ENCODE results near the gene TPX2.
A peak's percentile ranks its signal among the peaks of the same experiment; 100 is the strongest.

The TPX2 gene

DNA sequence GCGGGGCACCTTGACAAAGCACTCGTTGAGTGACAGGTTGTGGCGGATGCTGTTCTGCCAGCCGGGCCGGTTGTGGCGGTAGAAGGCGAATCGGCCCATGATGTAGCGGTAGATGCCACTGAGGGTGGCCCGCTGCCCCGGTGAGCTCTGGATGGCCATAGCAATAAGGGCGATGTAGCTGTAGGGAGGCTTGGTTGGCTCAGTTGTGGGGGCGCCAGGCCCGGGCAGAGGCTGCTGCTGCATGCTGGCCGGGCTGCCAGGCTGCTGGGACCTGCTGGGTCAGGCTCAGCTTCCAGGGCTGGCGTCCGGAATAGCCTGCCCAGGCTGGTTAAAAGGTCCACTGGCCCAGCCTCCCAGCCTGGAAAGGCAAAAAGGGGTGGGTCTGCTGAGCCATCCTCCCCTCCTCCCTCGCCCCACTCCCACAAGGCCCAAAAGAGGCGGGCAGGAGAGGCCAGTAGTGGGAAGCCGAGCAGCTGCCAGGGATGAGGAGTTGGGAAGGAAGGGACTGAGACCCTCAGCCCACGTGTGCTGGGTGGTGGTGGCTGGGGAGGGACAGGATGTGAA, 106.3 kb downstream of the TPX2 start, which contains the start of gene FOXS1:
TSS of gene FOXS1 (minus strand) at position 305 of the 564 bp plus-strand sequence. CDS start at position 243, 62 bp downstream.
- H3K9me3 ChIP-seq (ENCODE audit: control insufficient read depth, insufficient read depth, low read depth, low read length), result no peaks in the 10 kb centered on the region
- TF ChIP-seq SP2 (tag by site-specific recombination; IDR thresholded peaks at IDR 0.05) (peak; percentile 26; the same call in 1 of the 2 replicates), ZNF549 (tag by site-specific recombination; IDR thresholded peaks at IDR 0.05) (no peak), ZFHX2 (tag by site-specific recombination; conservative IDR thresholded peaks at IDR 0.05) (peak; percentile 81), EGR2 (tag by site-specific recombination; IDR thresholded peaks at IDR 0.05; ENCODE audit: low read depth) (peak; percentile 91)
- POLR2A ChIA-PET, result interaction anchor here (0.5 kb wide), 1 partner anchor 96 kb away, joined by 3 read pairs; no protein-coding TSS in a partner anchor
- no peak within 1 kb of the TSS for H3K4me3 ChIP-seq (ENCODE audit: low read depth, low read length)
- no peaks in the 10 kb centered on the region for H3K4me1 ChIP-seq (ENCODE audit: control insufficient read depth, insufficient read depth, low read length)
- CTCF ChIA-PET, result interaction anchor here (0.6 to 4.9 kb wide), 9 partner anchors 10 to 385 kb away, joined by 3 to 87 read pairs (median 9); no protein-coding TSS in a partner anchor
- no peaks in the 10 kb centered on the region for H3K36me3 ChIP-seq (ENCODE audit: control insufficient read depth in 2 of 2, insufficient read depth in 1 of 2, low read length in 2 of 2)
- H3K27ac ChIP-seq (ENCODE audit: extremely low read depth, low read depth, low read length), result no peak within 1 kb of the TSS

DNA sequence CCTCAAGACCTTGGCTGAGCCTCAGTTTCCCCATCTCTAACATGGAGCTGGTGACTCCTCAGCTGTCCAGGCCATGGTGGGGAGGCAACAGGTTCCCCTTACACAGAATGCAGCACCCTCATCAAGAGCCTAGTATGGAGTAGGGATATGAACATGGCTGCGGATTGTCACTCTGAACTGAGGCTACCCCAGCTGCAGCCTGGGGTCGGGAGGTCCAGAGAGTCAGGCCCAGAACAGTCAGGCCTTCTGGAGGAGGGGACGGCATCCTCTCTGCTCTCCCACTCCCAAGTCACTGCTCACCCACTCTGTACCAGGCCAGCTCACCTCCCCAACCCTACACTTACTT, 107.7 kb downstream of the TPX2 start:
- H3K9me3 ChIP-seq (ENCODE audit: control insufficient read depth, insufficient read depth, low read depth, low read length), result no peaks in the 10 kb centered on the region
- no peak overlapping the region for H3K27ac ChIP-seq (ENCODE audit: extremely low read depth, low read depth, low read length)
- CTCF ChIA-PET, result interaction anchor here (0.6 to 4.9 kb wide), 33 partner anchors 9 to 807 kb away, joined by 3 to 87 read pairs (median 4); partner anchors contain the start of gene PDRG1
- no peak overlapping the region for H3K4me3 ChIP-seq (ENCODE audit: low read depth, low read length)
- H3K36me3 ChIP-seq (ENCODE audit: control insufficient read depth in 2 of 2, insufficient read depth in 1 of 2, low read length in 2 of 2), result no peaks in the 10 kb centered on the region
- H3K4me1 ChIP-seq (ENCODE audit: control insufficient read depth, insufficient read depth, low read length), result no peaks in the 10 kb centered on the region
- TF ChIP-seq ZNF157 (tag by site-specific recombination; IDR thresholded peaks at IDR 0.05) (no peak), ZNF549 (tag by site-specific recombination; IDR thresholded peaks at IDR 0.05) (no peak), ZNF777 (tag by site-specific recombination; IDR thresholded peaks at IDR 0.05; ENCODE audit: borderline replicate concordance) (no peak), ZNF350 (tag by site-specific recombination; IDR thresholded peaks at IDR 0.05) (no peak), ZNF302 (tag by site-specific recombination; IDR thresholded peaks at IDR 0.05; ENCODE audit: low read depth) (no peak), ZNF501 (tag by site-specific recombination; IDR thresholded peaks at IDR 0.05) (no peak), ZNF24 (tag by site-specific recombination; IDR thresholded peaks at IDR 0.05) (no peak), ZNF544 (tag by site-specific recombination; IDR thresholded peaks at IDR 0.05) (no peak), ZNF830 (tag by site-specific recombination; IDR thresholded peaks at IDR 0.05; ENCODE audit: low read depth) (no peak)
- TF ChIP-seq, protein P1, sequence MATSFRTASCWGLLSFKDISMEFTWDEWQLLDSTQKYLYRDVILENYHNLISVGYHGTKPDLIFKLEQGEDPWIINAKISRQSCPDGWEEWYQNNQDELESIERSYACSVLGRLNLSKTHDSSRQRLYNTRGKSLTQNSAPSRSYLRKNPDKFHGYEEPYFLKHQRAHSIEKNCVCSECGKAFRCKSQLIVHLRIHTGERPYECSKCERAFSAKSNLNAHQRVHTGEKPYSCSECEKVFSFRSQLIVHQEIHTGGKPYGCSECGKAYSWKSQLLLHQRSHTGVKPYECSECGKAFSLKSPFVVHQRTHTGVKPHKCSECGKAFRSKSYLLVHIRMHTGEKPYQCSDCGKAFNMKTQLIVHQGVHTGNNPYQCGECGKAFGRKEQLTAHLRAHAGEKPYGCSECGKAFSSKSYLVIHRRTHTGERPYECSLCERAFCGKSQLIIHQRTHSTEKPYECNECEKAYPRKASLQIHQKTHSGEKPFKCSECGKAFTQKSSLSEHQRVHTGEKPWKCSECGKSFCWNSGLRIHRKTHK (tag by site-specific recombination; IDR thresholded peaks at IDR 0.05), result no peak
- TF ChIP-seq, protein P2, sequence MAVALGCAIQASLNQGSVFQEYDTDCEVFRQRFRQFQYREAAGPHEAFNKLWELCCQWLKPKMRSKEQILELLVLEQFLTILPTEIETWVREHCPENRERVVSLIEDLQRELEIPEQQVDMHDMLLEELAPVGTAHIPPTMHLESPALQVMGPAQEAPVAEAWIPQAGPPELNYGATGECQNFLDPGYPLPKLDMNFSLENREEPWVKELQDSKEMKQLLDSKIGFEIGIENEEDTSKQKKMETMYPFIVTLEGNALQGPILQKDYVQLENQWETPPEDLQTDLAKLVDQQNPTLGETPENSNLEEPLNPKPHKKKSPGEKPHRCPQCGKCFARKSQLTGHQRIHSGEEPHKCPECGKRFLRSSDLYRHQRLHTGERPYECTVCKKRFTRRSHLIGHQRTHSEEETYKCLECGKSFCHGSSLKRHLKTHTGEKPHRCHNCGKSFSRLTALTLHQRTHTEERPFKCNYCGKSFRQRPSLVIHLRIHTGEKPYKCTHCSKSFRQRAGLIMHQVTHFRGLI (tag by site-specific recombination; IDR thresholded peaks at IDR 0.05), result no peak
- POLR2A ChIA-PET, result interaction anchor here (1.1 kb wide), 1 partner anchor 10 kb away, joined by 3 read pairs; no protein-coding TSS in a partner anchor

DNA sequence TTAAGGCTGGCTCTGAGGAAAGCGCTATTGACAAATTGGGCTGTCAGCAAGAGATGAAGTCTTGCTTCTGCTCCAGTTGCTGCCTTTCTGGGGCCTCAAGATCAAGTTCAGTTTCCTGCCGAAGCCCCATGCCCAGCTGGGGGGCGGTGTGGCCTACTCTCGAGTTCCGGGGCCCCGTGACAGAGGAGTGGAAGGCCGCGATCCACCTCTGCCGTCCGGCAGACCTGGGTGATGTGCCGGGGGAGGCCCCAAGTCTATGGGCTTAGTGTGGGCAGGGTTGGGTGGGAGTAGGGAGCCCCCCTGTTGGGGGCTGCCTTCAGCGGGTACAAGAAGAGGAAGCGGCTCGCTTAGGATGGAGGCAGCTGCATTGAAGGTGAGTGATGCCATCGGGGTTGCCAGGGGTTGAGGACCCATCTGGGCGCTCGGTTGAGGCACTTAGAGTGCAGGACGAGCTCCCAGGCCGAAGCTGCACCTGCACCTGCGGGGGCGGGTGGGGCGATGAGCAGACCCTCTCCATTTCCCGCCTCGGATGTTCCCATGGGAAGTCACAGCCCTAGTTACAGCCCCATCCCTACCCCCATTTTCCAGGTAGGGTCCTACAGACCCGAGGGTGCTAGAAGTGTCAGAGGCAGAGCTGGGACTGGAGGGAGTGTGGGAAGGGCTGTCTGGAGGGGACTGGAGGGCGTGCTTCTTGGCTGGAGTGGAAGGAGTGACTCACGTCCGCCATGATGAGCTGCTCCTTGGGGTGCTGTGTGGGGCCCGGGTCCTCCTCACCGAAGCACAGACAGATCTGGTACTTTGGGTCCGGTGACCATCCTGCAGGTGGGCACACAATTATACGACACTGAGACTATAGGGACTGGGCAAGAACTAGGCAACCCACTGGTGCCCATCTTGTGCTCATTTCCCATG, 109.3 kb downstream of the TPX2 start:
- CTCF ChIA-PET, result interaction anchor here (0.7 to 4.9 kb wide), 7 partner anchors 13 to 183 kb away, joined by 3 to 87 read pairs (median 5); partner anchors contain the start of gene PDRG1
- TF ChIP-seq ZNF391 (tag by site-specific recombination; IDR thresholded peaks at IDR 0.05; ENCODE audit: borderline replicate concordance, low read depth), result no peak
- TF ChIP-seq, protein P3, sequence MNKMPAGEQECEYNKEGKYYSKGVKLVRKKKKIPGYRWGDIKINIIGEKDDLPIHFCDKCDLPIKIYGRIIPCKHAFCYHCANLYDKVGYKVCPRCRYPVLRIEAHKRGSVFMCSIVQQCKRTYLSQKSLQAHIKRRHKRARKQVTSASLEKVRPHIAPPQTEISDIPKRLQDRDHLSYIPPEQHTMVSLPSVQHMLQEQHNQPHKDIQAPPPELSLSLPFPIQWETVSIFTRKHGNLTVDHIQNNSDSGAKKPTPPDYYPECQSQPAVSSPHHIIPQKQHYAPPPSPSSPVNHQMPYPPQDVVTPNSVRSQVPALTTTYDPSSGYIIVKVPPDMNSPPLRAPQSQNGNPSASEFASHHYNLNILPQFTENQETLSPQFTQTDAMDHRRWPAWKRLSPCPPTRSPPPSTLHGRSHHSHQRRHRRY (tag by site-specific recombination; IDR thresholded peaks at IDR 0.05), result no peak
- no peak for TF ChIP-seq TRIM28 (IDR thresholded peaks at IDR 0.05; ENCODE audit: borderline replicate concordance, low read length)
- no peak for TF ChIP-seq ZNF174 (tag by site-specific recombination; IDR thresholded peaks at IDR 0.05)
- TF ChIP-seq GLIS2 (tag by site-specific recombination; IDR thresholded peaks at IDR 0.05), result no peak
- TF ChIP-seq SP2 (tag by site-specific recombination; IDR thresholded peaks at IDR 0.05), result no peak
- TF ChIP-seq SETDB1 (IDR thresholded peaks at IDR 0.05; ENCODE audit: insufficient read length, low read length), result no peak
- no peak for TF ChIP-seq ZSCAN30 (tag by site-specific recombination; IDR thresholded peaks at IDR 0.05)
- no peak for TF ChIP-seq ZEB2 (tag by site-specific recombination; IDR thresholded peaks at IDR 0.05)
- TF ChIP-seq, protein P4, sequence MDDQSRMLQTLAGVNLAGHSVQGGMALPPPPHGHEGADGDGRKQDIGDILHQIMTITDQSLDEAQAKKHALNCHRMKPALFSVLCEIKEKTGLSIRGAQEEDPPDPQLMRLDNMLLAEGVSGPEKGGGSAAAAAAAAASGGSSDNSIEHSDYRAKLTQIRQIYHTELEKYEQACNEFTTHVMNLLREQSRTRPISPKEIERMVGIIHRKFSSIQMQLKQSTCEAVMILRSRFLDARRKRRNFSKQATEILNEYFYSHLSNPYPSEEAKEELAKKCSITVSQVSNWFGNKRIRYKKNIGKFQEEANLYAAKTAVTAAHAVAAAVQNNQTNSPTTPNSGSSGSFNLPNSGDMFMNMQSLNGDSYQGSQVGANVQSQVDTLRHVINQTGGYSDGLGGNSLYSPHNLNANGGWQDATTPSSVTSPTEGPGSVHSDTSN (CRISPR knock-in tag; IDR thresholded peaks at IDR 0.05), result no peak
- TF ChIP-seq ZNF37A (tag by site-specific recombination; IDR thresholded peaks at IDR 0.05), result no peak
- no peak for TF ChIP-seq ZSCAN16 (tag by site-specific recombination; IDR thresholded peaks at IDR 0.05)
- Histone ChIP-seq H3K36me3 (ENCODE audit: control insufficient read depth in 2 of 2, insufficient read depth in 1 of 2, low read length in 2 of 2) (no peaks in the 10 kb centered on the region), H3K9me3 (ENCODE audit: control insufficient read depth, insufficient read depth, low read depth, low read length) (no peaks in the 10 kb centered on the region), H3K4me1 (ENCODE audit: control insufficient read depth, insufficient read depth, low read length) (no peaks in the 10 kb centered on the region), H3K27ac (ENCODE audit: extremely low read depth, low read depth, low read length) (no peak overlapping the region), H3K4me3 (ENCODE audit: low read depth, low read length) (no peak overlapping the region)
- POLR2A ChIA-PET, result interaction anchor here (0.6 kb wide), 1 partner anchor 180 kb away, joined by 5 read pairs; no protein-coding TSS in a partner anchor
